Panc1 (cell line): Measurements from ENCODE around the gene HK3.

Source experiments
- POLR2AphosphoS5 ChIP-seq: IDR thresholded peaks from 2 replicates; pipeline ENCODE4 v1.6.1; 2012; ENCODE audit warnings: mild to moderate bottlenecking, low read depth, low read length, moderate library complexity
- TCF7L2 ChIP-seq: IDR thresholded peaks from 2 replicates; pipeline ENCODE4 v1.6.1; 2011; ENCODE audit warnings: mild to moderate bottlenecking, low read depth, low read length, inconsistent platforms
- TF ChIP-seq, protein P1 (sequence below): fragments of 450-650 bp; IDR thresholded peaks from 2 replicates; pipeline ENCODE4 v1.5.1; 2017; ENCODE audit warnings: mild to moderate bottlenecking
- TF ChIP-seq, protein P2 (sequence below), 2 experiments: IDR thresholded peaks; 2 replicates each; pipeline ENCODE4 v1.6.1; 2011 to 2012; ENCODE audit warnings: low read depth in 2 of 2, control low read depth in 1 of 2, low read length in 1 of 2, mild to moderate bottlenecking in 1 of 2, moderate library complexity in 1 of 2; ENCODE audit not compliant: insufficient read depth in 1 of 2

DNA sequence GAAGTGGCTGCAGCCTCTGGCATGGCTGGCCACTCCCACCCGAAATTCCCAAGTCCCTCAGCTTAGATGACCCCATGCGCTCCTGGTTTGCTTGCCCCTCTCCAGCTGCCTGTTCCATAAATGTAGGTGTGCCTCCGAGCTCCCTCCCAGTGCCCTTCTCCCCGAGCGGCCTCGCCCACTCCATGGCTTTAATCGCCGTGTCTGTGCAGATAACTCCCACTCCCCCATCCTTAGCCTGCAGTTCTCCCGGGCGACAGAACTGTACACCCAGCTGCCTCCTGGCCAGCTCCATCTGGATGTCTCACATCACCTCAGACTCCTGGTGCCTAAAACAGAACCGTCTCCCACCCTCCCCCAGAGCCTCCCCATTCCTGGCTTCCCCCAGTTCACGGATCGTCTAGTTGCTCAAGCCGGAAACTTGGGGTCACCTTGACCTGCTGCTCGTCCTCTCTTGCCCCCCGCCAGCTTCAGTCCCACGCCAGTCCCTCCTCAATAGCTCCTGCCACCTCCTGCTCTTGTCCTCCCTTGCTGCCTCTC lies 24.1 kb downstream of the HK3 start:
- TF ChIP-seq POLR2AphosphoS5 = no peak
- TF ChIP-seq, protein P1, sequence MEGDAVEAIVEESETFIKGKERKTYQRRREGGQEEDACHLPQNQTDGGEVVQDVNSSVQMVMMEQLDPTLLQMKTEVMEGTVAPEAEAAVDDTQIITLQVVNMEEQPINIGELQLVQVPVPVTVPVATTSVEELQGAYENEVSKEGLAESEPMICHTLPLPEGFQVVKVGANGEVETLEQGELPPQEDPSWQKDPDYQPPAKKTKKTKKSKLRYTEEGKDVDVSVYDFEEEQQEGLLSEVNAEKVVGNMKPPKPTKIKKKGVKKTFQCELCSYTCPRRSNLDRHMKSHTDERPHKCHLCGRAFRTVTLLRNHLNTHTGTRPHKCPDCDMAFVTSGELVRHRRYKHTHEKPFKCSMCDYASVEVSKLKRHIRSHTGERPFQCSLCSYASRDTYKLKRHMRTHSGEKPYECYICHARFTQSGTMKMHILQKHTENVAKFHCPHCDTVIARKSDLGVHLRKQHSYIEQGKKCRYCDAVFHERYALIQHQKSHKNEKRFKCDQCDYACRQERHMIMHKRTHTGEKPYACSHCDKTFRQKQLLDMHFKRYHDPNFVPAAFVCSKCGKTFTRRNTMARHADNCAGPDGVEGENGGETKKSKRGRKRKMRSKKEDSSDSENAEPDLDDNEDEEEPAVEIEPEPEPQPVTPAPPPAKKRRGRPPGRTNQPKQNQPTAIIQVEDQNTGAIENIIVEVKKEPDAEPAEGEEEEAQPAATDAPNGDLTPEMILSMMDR = no peak
- TF ChIP-seq, protein P2, sequence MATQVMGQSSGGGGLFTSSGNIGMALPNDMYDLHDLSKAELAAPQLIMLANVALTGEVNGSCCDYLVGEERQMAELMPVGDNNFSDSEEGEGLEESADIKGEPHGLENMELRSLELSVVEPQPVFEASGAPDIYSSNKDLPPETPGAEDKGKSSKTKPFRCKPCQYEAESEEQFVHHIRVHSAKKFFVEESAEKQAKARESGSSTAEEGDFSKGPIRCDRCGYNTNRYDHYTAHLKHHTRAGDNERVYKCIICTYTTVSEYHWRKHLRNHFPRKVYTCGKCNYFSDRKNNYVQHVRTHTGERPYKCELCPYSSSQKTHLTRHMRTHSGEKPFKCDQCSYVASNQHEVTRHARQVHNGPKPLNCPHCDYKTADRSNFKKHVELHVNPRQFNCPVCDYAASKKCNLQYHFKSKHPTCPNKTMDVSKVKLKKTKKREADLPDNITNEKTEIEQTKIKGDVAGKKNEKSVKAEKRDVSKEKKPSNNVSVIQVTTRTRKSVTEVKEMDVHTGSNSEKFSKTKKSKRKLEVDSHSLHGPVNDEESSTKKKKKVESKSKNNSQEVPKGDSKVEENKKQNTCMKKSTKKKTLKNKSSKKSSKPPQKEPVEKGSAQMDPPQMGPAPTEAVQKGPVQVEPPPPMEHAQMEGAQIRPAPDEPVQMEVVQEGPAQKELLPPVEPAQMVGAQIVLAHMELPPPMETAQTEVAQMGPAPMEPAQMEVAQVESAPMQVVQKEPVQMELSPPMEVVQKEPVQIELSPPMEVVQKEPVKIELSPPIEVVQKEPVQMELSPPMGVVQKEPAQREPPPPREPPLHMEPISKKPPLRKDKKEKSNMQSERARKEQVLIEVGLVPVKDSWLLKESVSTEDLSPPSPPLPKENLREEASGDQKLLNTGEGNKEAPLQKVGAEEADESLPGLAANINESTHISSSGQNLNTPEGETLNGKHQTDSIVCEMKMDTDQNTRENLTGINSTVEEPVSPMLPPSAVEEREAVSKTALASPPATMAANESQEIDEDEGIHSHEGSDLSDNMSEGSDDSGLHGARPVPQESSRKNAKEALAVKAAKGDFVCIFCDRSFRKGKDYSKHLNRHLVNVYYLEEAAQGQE (IDR thresholded peaks at IDR 0.05; ENCODE audit: insufficient read depth in 1 of 2, low read depth in 2 of 2, low read length in 1 of 2) = no peak
- no peak for TF ChIP-seq TCF7L2
